ENCODE measurements around the gene HDAC9. TPM values are rescaled to one million over a fixed set of nuclear protein-coding genes. Genes with fewer than 3 reads are reported as not detected.

Gene HDAC9
- total RNA-seq, 2 donors from 2014 or later = 8.3 to 31.9 TPM

DNA sequence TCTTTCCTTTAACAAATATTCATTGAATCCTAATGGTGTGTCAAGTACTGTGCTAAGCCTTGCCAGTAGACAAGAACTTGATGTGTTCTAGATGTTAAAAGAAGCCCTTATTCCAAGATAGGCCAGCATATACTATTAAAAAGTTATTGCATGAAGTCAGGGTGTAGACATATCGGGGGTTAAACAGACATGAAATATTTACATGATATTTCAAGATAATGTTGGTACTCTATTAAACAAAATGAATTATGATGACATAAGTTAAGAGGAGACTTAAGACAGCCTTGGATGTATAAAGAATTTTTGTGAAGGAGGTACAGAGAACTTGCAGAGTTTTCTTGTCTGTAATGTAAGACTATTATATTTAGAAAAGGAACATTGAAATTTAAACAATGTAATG, 44.8 kb downstream of the HDAC9 start:
- Histone ChIP-seq H3K27ac (no peak overlapping the region), H3K36me3 (no peaks in the 10 kb centered on the region), H3K4me1 (replicated peaks) (no peaks in the 10 kb centered on the region), H3K9me3 (no peaks in the 10 kb centered on the region), H3K4me3 (no peak overlapping the region), H3K27me3 (replicated peaks; ENCODE audit: insufficient read depth) (no peaks in the 10 kb centered on the region)
- DNase-seq (ENCODE audit: low spot score) = no peak
- WGBS = 56% methylated on average over 1 of the region's 1 CpG
- intact Hi-C loops (cut with DNase I) = no loop called here
- TF ChIP-seq, protein P1, sequence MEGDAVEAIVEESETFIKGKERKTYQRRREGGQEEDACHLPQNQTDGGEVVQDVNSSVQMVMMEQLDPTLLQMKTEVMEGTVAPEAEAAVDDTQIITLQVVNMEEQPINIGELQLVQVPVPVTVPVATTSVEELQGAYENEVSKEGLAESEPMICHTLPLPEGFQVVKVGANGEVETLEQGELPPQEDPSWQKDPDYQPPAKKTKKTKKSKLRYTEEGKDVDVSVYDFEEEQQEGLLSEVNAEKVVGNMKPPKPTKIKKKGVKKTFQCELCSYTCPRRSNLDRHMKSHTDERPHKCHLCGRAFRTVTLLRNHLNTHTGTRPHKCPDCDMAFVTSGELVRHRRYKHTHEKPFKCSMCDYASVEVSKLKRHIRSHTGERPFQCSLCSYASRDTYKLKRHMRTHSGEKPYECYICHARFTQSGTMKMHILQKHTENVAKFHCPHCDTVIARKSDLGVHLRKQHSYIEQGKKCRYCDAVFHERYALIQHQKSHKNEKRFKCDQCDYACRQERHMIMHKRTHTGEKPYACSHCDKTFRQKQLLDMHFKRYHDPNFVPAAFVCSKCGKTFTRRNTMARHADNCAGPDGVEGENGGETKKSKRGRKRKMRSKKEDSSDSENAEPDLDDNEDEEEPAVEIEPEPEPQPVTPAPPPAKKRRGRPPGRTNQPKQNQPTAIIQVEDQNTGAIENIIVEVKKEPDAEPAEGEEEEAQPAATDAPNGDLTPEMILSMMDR (IDR thresholded peaks at IDR 0.05) = no peak

GRCh38 chr7:18541181-18541870, 45.8 kb downstream of the HDAC9 start:
- TF ChIP-seq, protein P1 (IDR thresholded peaks at IDR 0.05) = no peak
- TF ChIP-seq POLR2A (IDR thresholded peaks at IDR 0.05) = no peak
- no peak for TF ChIP-seq POLR2AphosphoS5 (IDR thresholded peaks at IDR 0.05)
- DNase-seq (ENCODE audit: low spot score) = no peak
- no peaks in the 10 kb centered on the region for H3K4me1 ChIP-seq (replicated peaks)
- intact Hi-C loops (cut with DNase I) = no loop called here
- H3K9me3 ChIP-seq = no peaks in the 10 kb centered on the region
- WGBS = 39% methylated on average over 4 of the region's 4 CpGs
- no peak overlapping the region for H3K4me3 ChIP-seq
- H3K27ac ChIP-seq = no peak overlapping the region
- H3K36me3 ChIP-seq = no peaks in the 10 kb centered on the region
- H3K27me3 ChIP-seq (replicated peaks; ENCODE audit: insufficient read depth) = no peaks in the 10 kb centered on the region

GRCh38 chr7:18541871-18542212, 46.3 kb downstream of the HDAC9 start:
- no peak overlapping the region for H3K4me3 ChIP-seq
- H3K27me3 ChIP-seq (replicated peaks; ENCODE audit: insufficient read depth) = no peaks in the 10 kb centered on the region
- no peak for TF ChIP-seq POLR2AphosphoS5 (IDR thresholded peaks at IDR 0.05)
- TF ChIP-seq, protein P1 (IDR thresholded peaks at IDR 0.05) = no peak
- TF ChIP-seq POLR2A (IDR thresholded peaks at IDR 0.05) = no peak
- intact Hi-C loops (cut with DNase I) = loop anchor here (2.0 kb wide), 1 partner anchor 13 kb away; no protein-coding TSS in a partner anchor
- H3K36me3 ChIP-seq = no peaks in the 10 kb centered on the region
- no peaks in the 10 kb centered on the region for H3K9me3 ChIP-seq
- DNase-seq (ENCODE audit: low spot score) = no peak
- H3K4me1 ChIP-seq (replicated peaks) = no peaks in the 10 kb centered on the region
- 92% methylated on average over 6 of the region's 6 CpGs for WGBS
- H3K27ac ChIP-seq = no peak overlapping the region

GRCh38 chr7:18546576-18546975, 51.0 kb downstream of the HDAC9 start:
- 67% methylated on average over 3 of the region's 3 CpGs for WGBS
- Histone ChIP-seq H3K27me3 (replicated peaks; ENCODE audit: insufficient read depth) (no peaks in the 10 kb centered on the region), H3K36me3 (no peaks in the 10 kb centered on the region), H3K27ac (no peak overlapping the region), H3K9me3 (no peaks in the 10 kb centered on the region), H3K4me3 (no peak overlapping the region), H3K4me1 (replicated peaks) (no peaks in the 10 kb centered on the region)
- TF ChIP-seq, protein P1 (IDR thresholded peaks at IDR 0.05) = no peak
- TF ChIP-seq POLR2A (IDR thresholded peaks at IDR 0.05) = no peak
- no peak for TF ChIP-seq POLR2AphosphoS5 (IDR thresholded peaks at IDR 0.05)
- DNase-seq (ENCODE audit: low spot score) = no peak
- intact Hi-C loops (cut with DNase I) = no loop called here

- Histone ChIP-seq H3K36me3 (no peaks in the 10 kb centered on the region), H3K4me3 (no peak overlapping the region), H3K27me3 (replicated peaks; ENCODE audit: insufficient read depth) (no peaks in the 10 kb centered on the region), H3K9me3 (no peaks in the 10 kb centered on the region), H3K4me1 (replicated peaks) (no peaks in the 10 kb centered on the region), H3K27ac (no peak overlapping the region)
- WGBS = 92% methylated on average over 4 of the region's 4 CpGs
- intact Hi-C loops (cut with DNase I) = no loop called here
- DNase-seq (ENCODE audit: low spot score) = no peak
- TF ChIP-seq, protein P1 (IDR thresholded peaks at IDR 0.05) = no peak
- no peak for TF ChIP-seq POLR2AphosphoS5 (IDR thresholded peaks at IDR 0.05)
- no peak for TF ChIP-seq POLR2A (IDR thresholded peaks at IDR 0.05)
Measured at GRCh38 chr7:18547509-18548187, 52.1 kb downstream of the HDAC9 start.

All from prostate gland (tissue), 2 donors.